ENCODE results near the gene PTGER4. TPM values are rescaled to one million over a fixed set of nuclear protein-coding genes. Genes with fewer than 3 reads are reported as not detected.

Gene PTGER4
- total RNA-seq, 3 donors from 2014 or later (not counting 1 experiment from before 2014, with no cell fraction given), result 112 to 126 (median 117) TPM

DNA sequence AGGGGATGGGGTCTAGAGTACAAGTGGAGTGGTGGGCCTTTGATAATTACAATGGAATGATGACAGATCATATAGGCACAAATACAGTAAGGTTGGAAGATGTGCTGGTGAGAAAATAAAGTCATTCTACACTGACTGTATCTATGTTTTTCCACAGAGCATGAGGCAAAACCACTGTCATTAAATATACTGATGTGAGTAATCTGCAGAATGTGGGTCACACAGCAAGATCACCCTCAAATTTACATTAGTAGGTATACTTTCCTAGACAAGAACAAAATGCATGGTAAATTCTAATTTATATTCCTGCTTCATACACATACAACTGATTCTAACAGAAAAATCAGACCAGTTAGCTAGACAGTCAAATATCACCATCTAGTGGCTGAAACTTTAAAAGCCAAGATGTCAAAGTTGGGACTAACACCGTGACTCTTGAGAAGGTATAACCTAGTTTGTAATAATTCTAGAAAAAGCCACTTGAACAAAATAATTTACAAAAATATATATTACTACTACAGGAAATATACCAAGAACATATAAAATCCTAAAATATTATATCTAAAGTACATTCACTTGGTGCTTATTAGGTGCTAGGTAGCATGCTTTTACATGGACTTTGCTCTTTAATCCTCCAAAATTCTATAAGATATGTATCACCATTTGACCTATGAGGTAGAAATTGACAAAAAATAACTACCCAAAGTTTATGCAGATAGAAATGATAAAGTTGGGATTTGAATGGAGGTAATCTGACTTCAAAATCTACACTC lies 56.6 kb downstream of the PTGER4 start:
- H3K36me3 ChIP-seq (ENCODE audit: control insufficient read depth, insufficient read depth, low read length), result peaks cover 10% of the 10 kb centered on the region
- H3K9me3 Mint-ChIP-seq, result peaks cover 0 to 5% of the 10 kb centered on the region in 2 donors
- H3K27ac Mint-ChIP-seq, result no peak overlapping the region
- intact Hi-C loops (cut with micrococcal nuclease), result loop anchor here (1.0 kb wide), 4 partner anchors 48 to 1156 kb away; no protein-coding TSS in a partner anchor
- no peak overlapping the region for H3K27ac ChIP-seq (ENCODE audit: low read length)
- H3K4me1 Mint-ChIP-seq, result peaks cover 36 to 43% of the 10 kb centered on the region in 2 donors
- DNase-seq (peak in 1 of 2 donors; percentile 80), ATAC-seq (peak; percentile 72 to 83 (median 78))
- no CpG with 5 or more reads among the region's 1 CpG for WGBS (ENCODE audit: insufficient coverage)
- peaks cover 7% of the 10 kb centered on the region for H3K36me3 Mint-ChIP-seq
- TF ChIP-seq CTCF (IDR thresholded peaks at IDR 0.05), result peak; percentile 90
- H3K4me1 ChIP-seq (ENCODE audit: control insufficient read depth, insufficient read depth, low read length), result peaks cover 3% of the 10 kb centered on the region
- H3K4me3 Mint-ChIP-seq, result no peak overlapping the region
- no peaks in the 10 kb centered on the region for H3K27me3 ChIP-seq (ENCODE audit: control insufficient read depth, insufficient read depth, low read length)
- H3K27me3 Mint-ChIP-seq (ENCODE audit: low read depth in 2 of 2), result no peaks in the 10 kb centered on the region
- H3K9me3 ChIP-seq (ENCODE audit: control insufficient read depth, insufficient read depth, low read length), result no peaks in the 10 kb centered on the region
- no peak overlapping the region for H3K4me3 ChIP-seq (ENCODE audit: low read length)

GRCh38 chr5:40738502-40738901 lies 58.8 kb downstream of the PTGER4 start:
- H3K36me3 Mint-ChIP-seq, result peaks cover 7% of the 10 kb centered on the region
- Histone ChIP-seq H3K36me3 (ENCODE audit: control insufficient read depth, insufficient read depth, low read length) (peaks cover 18% of the 10 kb centered on the region), H3K9me3 (ENCODE audit: control insufficient read depth, insufficient read depth, low read length) (no peaks in the 10 kb centered on the region), H3K4me3 (ENCODE audit: low read length) (no peak overlapping the region), H3K27ac (ENCODE audit: low read length) (no peak overlapping the region), H3K4me1 (ENCODE audit: control insufficient read depth, insufficient read depth, low read length) (peaks cover 1% of the 10 kb centered on the region), H3K27me3 (ENCODE audit: control insufficient read depth, insufficient read depth, low read length) (no peaks in the 10 kb centered on the region)
- DNase-seq (no peak), ATAC-seq (no peak)
- intact Hi-C loops (cut with micrococcal nuclease), result no loop called here
- no peak for TF ChIP-seq CTCF (IDR thresholded peaks at IDR 0.05)
- H3K27ac Mint-ChIP-seq, result no peak overlapping the region
- no peaks in the 10 kb centered on the region for H3K27me3 Mint-ChIP-seq (ENCODE audit: low read depth in 2 of 2)
- H3K4me1 Mint-ChIP-seq, result peaks cover 25 to 26% of the 10 kb centered on the region in 2 donors
- peaks cover 0 to 5% of the 10 kb centered on the region in 2 donors for H3K9me3 Mint-ChIP-seq
- H3K4me3 Mint-ChIP-seq, result no peak overlapping the region

Other genes starting within 250 kb of the PTGER4 start
- 10 to 100 TPM in 2 of 3 donors, 1 to 10 TPM in 1; 7.3 to 11.4 (median 10.0) TPM for gene TTC33, start 76.0 kb downstream of the PTGER4 start, total RNA-seq
- gene PRKAA1, start 118.5 kb downstream of the PTGER4 start, total RNA-seq, result 100 to 1,000 TPM; 120 to 165 (median 122) TPM
- 1,000 to 10,000 TPM in 2 of 3 donors, 100 to 1,000 TPM in 1; 961 to 1,288 (median 1,179) TPM for gene RPL37, start 155.3 kb downstream of the PTGER4 start, total RNA-seq
- 1 to 10 TPM; 3.4 to 5.2 (median 3.9) TPM for gene CARD6, start 161.5 kb downstream of the PTGER4 start, total RNA-seq
- gene C7, start 229.6 kb downstream of the PTGER4 start, total RNA-seq, result not detected

Measured in natural killer cell (primary cell).